ENCODE measurements around the gene CALN1.

CALN1 gene

DNA sequence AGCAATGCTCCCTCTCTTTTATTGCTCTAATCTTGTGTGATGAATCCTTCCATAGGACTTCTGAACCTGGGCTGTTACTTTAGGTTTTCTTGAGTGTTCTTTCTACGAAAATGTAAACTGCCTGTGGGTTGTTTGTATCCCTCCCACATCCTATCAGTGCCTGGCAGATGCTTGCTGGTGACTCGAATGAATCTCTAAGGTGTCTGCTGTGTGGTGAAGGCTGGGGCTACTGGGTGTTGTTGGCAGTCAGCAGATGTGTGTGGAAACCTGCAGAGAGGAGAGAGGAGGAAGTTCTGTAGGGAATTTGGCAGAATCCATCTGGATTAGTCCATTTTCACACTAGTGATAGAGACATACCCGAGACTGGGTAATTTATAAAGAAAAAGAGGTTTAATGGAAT is 639.4 kb downstream of the CALN1 start:
- Histone ChIP-seq H3K14ac (ENCODE audit: low read length) (no peak overlapping the region), H4K8ac (ENCODE audit: low read depth, low read length) (no peak overlapping the region), H2BK120ac (ENCODE audit: low read depth, low read length) (no peak overlapping the region), H2BK15ac (ENCODE audit: low read length) (no peak overlapping the region), H3K4me1 (ENCODE audit: control insufficient read depth in 2 of 2, insufficient read depth in 1 of 2, low read depth in 1 of 2, low read length in 2 of 2) (no peaks in the 10 kb centered on the region), H2AK5ac (ENCODE audit: low read depth, low read length) (no peak overlapping the region), H3K4me2 (ENCODE audit: insufficient read depth, low read length, poor library complexity, severe bottlenecking) (no peak overlapping the region), H3K27me3 (ENCODE audit: control insufficient read depth in 3 of 3, insufficient read depth in 3 of 3, low read depth in 1 of 3, low read length in 3 of 3) (peaks cover 0 to 3% (median 0%) of the 10 kb centered on the region in 3 experiments), H3K9me3 (replicated peaks in 1 of 2; ENCODE audit: control insufficient read depth in 2 of 2, insufficient read depth in 1 of 2, low read depth in 1 of 2, low read length in 2 of 2) (no peaks in the 10 kb centered on the region), H3K79me1 (ENCODE audit: low read depth, low read length) (no peaks in the 10 kb centered on the region), H3K4me3 (ENCODE audit: low read length in 2 of 2) (no peak overlapping the region), H2BK5ac (ENCODE audit: low read length) (no peak overlapping the region), H2BK12ac (ENCODE audit: low read length) (no peak overlapping the region), H3K18ac (ENCODE audit: low read length) (no peak overlapping the region), H4K91ac (ENCODE audit: low read depth, low read length, poor library complexity) (no peak overlapping the region), H3K36me3 (replicated peaks in 1 of 2; ENCODE audit: control insufficient read depth in 2 of 2, insufficient read depth in 2 of 2, low read length in 2 of 2) (no peaks in the 10 kb centered on the region), H2AFZ (ENCODE audit: low read length) (no peak overlapping the region), H3K27ac (replicated peaks; ENCODE audit: low read length) (no peak overlapping the region), H3K4ac (ENCODE audit: low read length) (no peak overlapping the region), H3K9ac (ENCODE audit: low read depth, low read length, poor library complexity) (no peak overlapping the region), H3K23ac (ENCODE audit: low read depth, low read length, poor library complexity) (no peak overlapping the region)
- WGBS, 2 donors (ENCODE audit: extremely low coverage in 2 of 2, insufficient read length in 2 of 2, insufficient replicate concordance in 1 of 2), result no CpG with 5 or more reads among the region's 3 CpGs
- no peak for DNase-seq (ENCODE audit: low spot score)

DNA sequence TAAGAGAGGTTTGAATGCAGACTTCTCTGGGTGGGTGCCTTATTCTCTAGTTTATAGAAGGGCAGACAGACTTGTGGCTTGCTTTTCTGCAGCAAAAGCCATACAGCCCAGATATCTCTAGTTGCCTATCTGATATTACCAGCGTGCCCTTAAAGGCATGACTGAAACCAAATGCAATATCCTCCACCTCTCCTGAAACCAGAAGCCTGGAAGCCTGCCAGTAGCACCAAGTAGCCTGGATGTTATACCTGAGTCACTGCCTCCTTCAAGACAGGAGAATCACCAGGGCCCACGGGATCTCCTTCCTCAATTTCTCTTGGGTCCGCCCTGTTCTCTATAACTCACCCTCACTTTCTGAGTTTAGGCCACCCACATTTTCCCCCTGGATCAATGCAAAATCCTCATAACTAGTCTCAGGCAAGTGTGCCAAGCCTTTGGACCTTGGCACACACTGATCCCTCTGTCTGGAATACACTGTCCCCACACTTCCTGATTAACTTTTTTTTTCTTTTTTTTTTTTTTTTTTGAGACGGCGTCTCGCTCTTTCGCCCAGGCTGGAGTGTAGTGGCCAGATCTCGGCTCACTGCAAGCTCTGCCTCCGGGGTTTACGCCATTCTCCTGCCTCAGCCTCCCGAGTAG is 641.8 kb downstream of the CALN1 start:
- Histone ChIP-seq H2BK15ac (ENCODE audit: low read length) (no peak overlapping the region), H2BK120ac (ENCODE audit: low read depth, low read length) (no peak overlapping the region), H4K8ac (ENCODE audit: low read depth, low read length) (no peak overlapping the region), H3K27me3 (ENCODE audit: control insufficient read depth in 3 of 3, insufficient read depth in 3 of 3, low read depth in 1 of 3, low read length in 3 of 3) (peaks cover 0 to 3% (median 0%) of the 10 kb centered on the region in 3 experiments), H3K9me3 (replicated peaks in 1 of 2; ENCODE audit: control insufficient read depth in 2 of 2, insufficient read depth in 1 of 2, low read depth in 1 of 2, low read length in 2 of 2) (no peaks in the 10 kb centered on the region), H3K4me1 (ENCODE audit: control insufficient read depth in 2 of 2, insufficient read depth in 1 of 2, low read depth in 1 of 2, low read length in 2 of 2) (no peaks in the 10 kb centered on the region), H3K18ac (ENCODE audit: low read length) (no peak overlapping the region), H3K4me3 (ENCODE audit: low read length in 2 of 2) (no peak overlapping the region), H2AFZ (ENCODE audit: low read length) (no peak overlapping the region), H3K36me3 (replicated peaks in 1 of 2; ENCODE audit: control insufficient read depth in 2 of 2, insufficient read depth in 2 of 2, low read length in 2 of 2) (no peaks in the 10 kb centered on the region), H2BK5ac (ENCODE audit: low read length) (no peak overlapping the region), H2AK5ac (ENCODE audit: low read depth, low read length) (no peak overlapping the region), H2BK12ac (ENCODE audit: low read length) (no peak overlapping the region), H3K9ac (ENCODE audit: low read depth, low read length, poor library complexity) (no peak overlapping the region), H3K27ac (replicated peaks; ENCODE audit: low read length) (no peak overlapping the region), H3K23ac (ENCODE audit: low read depth, low read length, poor library complexity) (no peak overlapping the region), H3K79me1 (ENCODE audit: low read depth, low read length) (no peaks in the 10 kb centered on the region), H4K91ac (ENCODE audit: low read depth, low read length, poor library complexity) (no peak overlapping the region), H3K14ac (ENCODE audit: low read length) (no peak overlapping the region), H3K4ac (ENCODE audit: low read length) (no peak overlapping the region), H3K4me2 (ENCODE audit: insufficient read depth, low read length, poor library complexity, severe bottlenecking) (no peak overlapping the region)
- DNase-seq (ENCODE audit: low spot score), result no peak
- no CpG with 5 or more reads among the region's 11 CpGs for WGBS, 2 donors (ENCODE audit: extremely low coverage in 2 of 2, insufficient read length in 2 of 2, insufficient replicate concordance in 1 of 2)

DNA sequence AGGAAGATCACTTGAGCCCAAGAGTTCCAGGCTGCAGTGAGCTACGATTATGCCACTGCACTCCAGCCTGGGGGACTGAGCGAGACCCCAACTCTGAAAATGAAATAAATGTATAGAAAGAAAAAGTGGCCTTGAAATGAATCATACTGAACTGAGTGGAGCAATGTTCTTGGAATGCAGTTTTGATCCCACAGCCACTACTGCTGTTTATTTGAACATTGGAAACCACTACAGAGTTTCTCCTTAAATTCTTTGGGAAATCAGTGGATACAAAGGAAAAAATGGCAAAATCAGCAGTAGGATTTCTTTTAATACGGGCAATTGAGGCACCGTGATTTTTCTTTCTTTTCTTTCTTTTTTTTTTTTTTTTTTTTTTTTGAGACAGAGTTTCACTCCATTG is 642.8 kb downstream of the CALN1 start:
- no CpG with 5 or more reads among the region's 4 CpGs for WGBS, 2 donors (ENCODE audit: extremely low coverage in 2 of 2, insufficient read length in 2 of 2, insufficient replicate concordance in 1 of 2)

DNA sequence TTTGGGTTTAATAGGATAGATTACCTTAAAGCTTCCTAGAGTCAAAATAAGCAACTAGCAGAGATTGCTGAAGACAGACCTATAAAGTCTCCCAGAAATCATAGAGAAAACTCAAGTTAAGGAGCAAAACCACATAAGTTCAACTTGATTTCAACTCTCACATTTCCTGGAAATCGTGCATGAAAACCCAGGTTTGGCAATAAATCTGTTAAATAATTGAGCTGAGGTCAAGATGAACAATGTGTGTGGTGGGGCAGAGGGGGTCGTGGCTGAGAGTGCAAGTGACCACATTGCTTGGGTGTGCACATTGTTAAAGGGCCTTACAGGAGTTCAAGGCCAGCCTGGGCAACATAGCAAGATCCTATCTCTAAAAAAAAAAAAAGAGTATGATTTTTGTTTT is 643.7 kb downstream of the CALN1 start:
- H3K14ac ChIP-seq (ENCODE audit: low read length), result no peak overlapping the region
- no peak overlapping the region for H2BK5ac ChIP-seq (ENCODE audit: low read length)
- H4K91ac ChIP-seq (ENCODE audit: low read depth, low read length, poor library complexity), result no peak overlapping the region
- H3K23ac ChIP-seq (ENCODE audit: low read depth, low read length, poor library complexity), result no peak overlapping the region
- no peak overlapping the region for H3K4me2 ChIP-seq (ENCODE audit: insufficient read depth, low read length, poor library complexity, severe bottlenecking)
- no peak overlapping the region for H2BK120ac ChIP-seq (ENCODE audit: low read depth, low read length)
- H3K4ac ChIP-seq (ENCODE audit: low read length), result no peak overlapping the region
- H3K79me1 ChIP-seq (ENCODE audit: low read depth, low read length), result no peaks in the 10 kb centered on the region
- H3K18ac ChIP-seq (ENCODE audit: low read length), result no peak overlapping the region
- H2AK5ac ChIP-seq (ENCODE audit: low read depth, low read length), result no peak overlapping the region
- peaks cover 0 to 3% (median 0%) of the 10 kb centered on the region in 3 experiments for H3K27me3 ChIP-seq (ENCODE audit: control insufficient read depth in 3 of 3, insufficient read depth in 3 of 3, low read depth in 1 of 3, low read length in 3 of 3)
- H2AFZ ChIP-seq (ENCODE audit: low read length), result no peak overlapping the region
- no peak overlapping the region for H2BK15ac ChIP-seq (ENCODE audit: low read length)
- no peak for DNase-seq (ENCODE audit: low spot score)
- H3K4me3 ChIP-seq (ENCODE audit: low read length in 2 of 2), result no peak overlapping the region
- H3K9me3 ChIP-seq (replicated peaks in 1 of 2; ENCODE audit: control insufficient read depth in 2 of 2, insufficient read depth in 1 of 2, low read depth in 1 of 2, low read length in 2 of 2), result no peaks in the 10 kb centered on the region
- no peak overlapping the region for H4K8ac ChIP-seq (ENCODE audit: low read depth, low read length)
- H3K36me3 ChIP-seq (replicated peaks in 1 of 2; ENCODE audit: control insufficient read depth in 2 of 2, insufficient read depth in 2 of 2, low read length in 2 of 2), result no peaks in the 10 kb centered on the region
- H3K4me1 ChIP-seq (ENCODE audit: control insufficient read depth in 2 of 2, insufficient read depth in 1 of 2, low read depth in 1 of 2, low read length in 2 of 2), result no peaks in the 10 kb centered on the region
- WGBS, 2 donors (ENCODE audit: extremely low coverage in 2 of 2, insufficient read length in 2 of 2, insufficient replicate concordance in 1 of 2), result no CpG with 5 or more reads among the region's 2 CpGs
- H2BK12ac ChIP-seq (ENCODE audit: low read length), result no peak overlapping the region
- no peak overlapping the region for H3K27ac ChIP-seq (replicated peaks; ENCODE audit: low read length)
- H3K9ac ChIP-seq (ENCODE audit: low read depth, low read length, poor library complexity), result no peak overlapping the region

More for the DNA sequence above, 642.8 kb downstream of the CALN1 start:
- H3K9me3 ChIP-seq (replicated peaks in 1 of 2; ENCODE audit: control insufficient read depth in 2 of 2, insufficient read depth in 1 of 2, low read depth in 1 of 2, low read length in 2 of 2), result no peaks in the 10 kb centered on the region
- H3K23ac ChIP-seq (ENCODE audit: low read depth, low read length, poor library complexity), result no peak overlapping the region
- H3K4ac ChIP-seq (ENCODE audit: low read length), result no peak overlapping the region
- H3K14ac ChIP-seq (ENCODE audit: low read length), result no peak overlapping the region
- H3K27ac ChIP-seq (replicated peaks; ENCODE audit: low read length), result no peak overlapping the region
- H4K8ac ChIP-seq (ENCODE audit: low read depth, low read length), result no peak overlapping the region
- no peaks in the 10 kb centered on the region for H3K79me1 ChIP-seq (ENCODE audit: low read depth, low read length)
- no peak overlapping the region for H2BK15ac ChIP-seq (ENCODE audit: low read length)
- no peak overlapping the region for H3K9ac ChIP-seq (ENCODE audit: low read depth, low read length, poor library complexity)
- DNase-seq (ENCODE audit: low spot score), result no peak
- H2BK120ac ChIP-seq (ENCODE audit: low read depth, low read length), result no peak overlapping the region
- H2BK12ac ChIP-seq (ENCODE audit: low read length), result no peak overlapping the region
- no peak overlapping the region for H3K4me2 ChIP-seq (ENCODE audit: insufficient read depth, low read length, poor library complexity, severe bottlenecking)
- H2BK5ac ChIP-seq (ENCODE audit: low read length), result no peak overlapping the region
- peaks cover 0 to 3% (median 0%) of the 10 kb centered on the region in 3 experiments for H3K27me3 ChIP-seq (ENCODE audit: control insufficient read depth in 3 of 3, insufficient read depth in 3 of 3, low read depth in 1 of 3, low read length in 3 of 3)
- no peak overlapping the region for H3K4me3 ChIP-seq (ENCODE audit: low read length in 2 of 2)
- H2AK5ac ChIP-seq (ENCODE audit: low read depth, low read length), result no peak overlapping the region
- H3K18ac ChIP-seq (ENCODE audit: low read length), result no peak overlapping the region
- no peak overlapping the region for H4K91ac ChIP-seq (ENCODE audit: low read depth, low read length, poor library complexity)
- no peak overlapping the region for H2AFZ ChIP-seq (ENCODE audit: low read length)
- no peaks in the 10 kb centered on the region for H3K4me1 ChIP-seq (ENCODE audit: control insufficient read depth in 2 of 2, insufficient read depth in 1 of 2, low read depth in 1 of 2, low read length in 2 of 2)
- no peaks in the 10 kb centered on the region for H3K36me3 ChIP-seq (replicated peaks in 1 of 2; ENCODE audit: control insufficient read depth in 2 of 2, insufficient read depth in 2 of 2, low read length in 2 of 2)
